Ovary (tissue), 3 donors: Measurements from ENCODE around the gene PNPLA6.

ENCODE experiments used
- EP300 ChIP-seq: sonication (generic); formaldehyde crosslinking; IDR thresholded peaks from one replicate; pipeline ENCODE4 v1.6.1; 2017; ENCODE audit warnings: antibody characterized with exemption
- POLR2A ChIP-seq: fragments of 450-650 bp; IDR thresholded peaks from one replicate; pipeline ENCODE4 v1.6.1; 2017; ENCODE audit warnings: antibody characterized with exemption, mild to moderate bottlenecking, moderate library complexity
- TF ChIP-seq, protein P1 (sequence below), 3 donors: fragments of 450-650 bp in 2 of 3; fragments of 200-600 bp in 1 of 3; IDR thresholded peaks; one replicate each; pipeline versions ENCODE4 v1.5.1 to v1.8.0; 2016 to 2022; ENCODE audit warnings: antibody characterized with exemption in 3 of 3, mild to moderate bottlenecking in 1 of 3
- donor health status: DM: no; HTN: no; CAD: no.

DNA sequence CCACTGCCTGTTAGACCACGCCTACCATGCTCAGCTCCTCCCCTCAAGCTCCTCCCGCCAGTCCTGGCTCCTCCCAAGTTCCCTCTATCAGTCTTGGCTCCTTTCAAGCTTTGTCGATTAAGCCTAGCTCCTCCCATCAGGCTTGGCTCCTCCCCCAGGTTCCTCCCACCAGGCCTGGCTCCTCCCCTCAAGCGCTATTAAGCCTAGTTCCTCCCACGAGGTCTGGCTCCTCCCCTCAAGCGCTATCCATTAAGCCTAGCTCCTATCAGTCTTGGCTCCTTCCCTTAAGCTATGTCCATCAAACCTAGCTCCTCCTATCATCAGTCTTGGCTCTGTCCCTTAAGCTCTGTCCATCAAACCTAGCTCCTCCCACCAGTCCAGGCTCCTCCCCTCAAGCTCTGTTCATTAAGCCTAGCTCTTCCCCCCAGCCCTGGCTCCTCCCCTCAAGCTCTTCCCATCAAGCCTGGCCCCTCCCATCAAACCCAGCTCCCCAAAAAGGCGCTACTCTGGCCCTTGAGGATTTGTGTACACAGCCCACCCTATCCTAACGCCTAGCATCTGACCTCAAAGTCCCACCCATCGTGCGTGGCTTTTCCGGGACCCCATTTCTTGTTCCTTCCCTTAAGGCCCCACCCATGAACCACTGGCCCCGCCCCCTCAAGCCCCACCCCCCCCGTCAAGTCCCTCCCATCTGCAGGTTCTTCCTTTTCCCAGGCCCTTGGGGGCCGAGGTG lies 70.1 kb downstream of the PNPLA6 start:
- TF ChIP-seq, protein P1, sequence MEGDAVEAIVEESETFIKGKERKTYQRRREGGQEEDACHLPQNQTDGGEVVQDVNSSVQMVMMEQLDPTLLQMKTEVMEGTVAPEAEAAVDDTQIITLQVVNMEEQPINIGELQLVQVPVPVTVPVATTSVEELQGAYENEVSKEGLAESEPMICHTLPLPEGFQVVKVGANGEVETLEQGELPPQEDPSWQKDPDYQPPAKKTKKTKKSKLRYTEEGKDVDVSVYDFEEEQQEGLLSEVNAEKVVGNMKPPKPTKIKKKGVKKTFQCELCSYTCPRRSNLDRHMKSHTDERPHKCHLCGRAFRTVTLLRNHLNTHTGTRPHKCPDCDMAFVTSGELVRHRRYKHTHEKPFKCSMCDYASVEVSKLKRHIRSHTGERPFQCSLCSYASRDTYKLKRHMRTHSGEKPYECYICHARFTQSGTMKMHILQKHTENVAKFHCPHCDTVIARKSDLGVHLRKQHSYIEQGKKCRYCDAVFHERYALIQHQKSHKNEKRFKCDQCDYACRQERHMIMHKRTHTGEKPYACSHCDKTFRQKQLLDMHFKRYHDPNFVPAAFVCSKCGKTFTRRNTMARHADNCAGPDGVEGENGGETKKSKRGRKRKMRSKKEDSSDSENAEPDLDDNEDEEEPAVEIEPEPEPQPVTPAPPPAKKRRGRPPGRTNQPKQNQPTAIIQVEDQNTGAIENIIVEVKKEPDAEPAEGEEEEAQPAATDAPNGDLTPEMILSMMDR (IDR thresholded peaks at IDR 0.05) = no peak
- TF ChIP-seq POLR2A (no peak), EP300 (no peak)
